ENCODE data around the gene CHRDL2. TPM values are rescaled to one million over a fixed set of nuclear protein-coding genes. Genes with fewer than 3 reads are reported as not detected.

Gene CHRDL2
- total RNA-seq, 2 experiments from 2014 or later = not detected

- H3K36me3 Mint-ChIP-seq = no peaks in the 10 kb centered on the region
- DNase-seq = no peak
- H3K27me3 Mint-ChIP-seq = peaks cover 15% of the 10 kb centered on the region
- H3K4me1 Mint-ChIP-seq = peaks cover 7% of the 10 kb centered on the region
- no peak for ATAC-seq
- H3K27ac Mint-ChIP-seq = no peak overlapping the region
- H3K9me3 Mint-ChIP-seq (ENCODE audit: low read depth) = no peaks in the 10 kb centered on the region
- H3K4me3 Mint-ChIP-seq = no peak overlapping the region
- CTCF ChIA-PET = interaction anchor here (0.6 to 5.3 kb wide), 5 partner anchors 8 to 289 kb away, joined by 3 to 46 read pairs (median 3); no protein-coding TSS in a partner anchor
These were observed 10.8 kb upstream of the CHRDL2 start for GRCh38 chr11:74742070-74742469.

- DNase-seq (peak; percentile 54), ATAC-seq (peak; percentile 81)
- H3K4me3 Mint-ChIP-seq = no peak overlapping the region
- no peak overlapping the region for H3K27ac Mint-ChIP-seq
- no peaks in the 10 kb centered on the region for H3K36me3 Mint-ChIP-seq
- CTCF ChIA-PET = interaction anchor here (0.6 to 5.3 kb wide), 20 partner anchors 8 to 509 kb away, joined by 3 to 46 read pairs (median 4); partner anchors contain the start of gene RNF169
- peaks cover 7% of the 10 kb centered on the region for H3K4me1 Mint-ChIP-seq
- H3K9me3 Mint-ChIP-seq (ENCODE audit: low read depth) = no peaks in the 10 kb centered on the region
- peaks cover 33% of the 10 kb centered on the region for H3K27me3 Mint-ChIP-seq
These were observed 8.5 kb upstream of the CHRDL2 start for GRCh38 chr11:74739546-74740270.

GRCh38 chr11:74736031-74736430 lies 4.8 kb upstream of the CHRDL2 start:
- no peak overlapping the region for H3K4me3 Mint-ChIP-seq
- peaks cover 7% of the 10 kb centered on the region for H3K4me1 Mint-ChIP-seq
- H3K9me3 Mint-ChIP-seq (ENCODE audit: low read depth) = no peaks in the 10 kb centered on the region
- H3K27me3 Mint-ChIP-seq = peaks cover 58% of the 10 kb centered on the region
- CTCF ChIA-PET = interaction anchor here (0.7 to 1.1 kb wide), 2 partner anchors 10 to 34 kb away, joined by 3 to 6 read pairs; no protein-coding TSS in a partner anchor
- no peak overlapping the region for H3K27ac Mint-ChIP-seq
- no peaks in the 10 kb centered on the region for H3K36me3 Mint-ChIP-seq
- no peak for DNase-seq
- ATAC-seq = no peak

GRCh38 chr11:74735365-74735928 lies 4.2 kb upstream of the CHRDL2 start:
- Mint-ChIP-seq H3K9me3 (ENCODE audit: low read depth) (no peaks in the 10 kb centered on the region), H3K4me1 (peaks cover 7% of the 10 kb centered on the region), H3K36me3 (no peaks in the 10 kb centered on the region), H3K4me3 (no peak overlapping the region), H3K27me3 (peaks cover 64% of the 10 kb centered on the region), H3K27ac (no peak overlapping the region)
- ATAC-seq (no peak), DNase-seq (no peak)
- CTCF ChIA-PET = interaction anchor here (0.7 to 1.3 kb wide), 3 partner anchors 9 to 33 kb away, joined by 3 to 6 read pairs (median 3); no protein-coding TSS in a partner anchor

- CTCF ChIA-PET = interaction anchor here (1.0 to 1.3 kb wide), 2 partner anchors 8 to 53 kb away, joined by 3 read pairs; no protein-coding TSS in a partner anchor
- Mint-ChIP-seq H3K4me1 (peaks cover 7% of the 10 kb centered on the region), H3K27ac (no peak overlapping the region), H3K9me3 (ENCODE audit: low read depth) (no peaks in the 10 kb centered on the region), H3K36me3 (no peaks in the 10 kb centered on the region), H3K4me3 (no peak overlapping the region), H3K27me3 (peaks cover 73% of the 10 kb centered on the region)
- no peak for DNase-seq
- ATAC-seq = no peak
These were observed 3.3 kb upstream of the CHRDL2 start for GRCh38 chr11:74734559-74734925.

- DNase-seq = no peak
- H3K27ac Mint-ChIP-seq = no peak overlapping the region
- no peaks in the 10 kb centered on the region for H3K9me3 Mint-ChIP-seq (ENCODE audit: low read depth)
- no peaks in the 10 kb centered on the region for H3K36me3 Mint-ChIP-seq
- H3K4me3 Mint-ChIP-seq = no peak overlapping the region
- H3K4me1 Mint-ChIP-seq = peaks cover 3% of the 10 kb centered on the region
- ATAC-seq = no peak
- CTCF ChIA-PET = no interaction called here
- H3K27me3 Mint-ChIP-seq = peaks cover 69% of the 10 kb centered on the region
These were observed 510 bp downstream of the CHRDL2 start for GRCh38 chr11:74730571-74731260.

GRCh38 chr11:74729397-74729796 lies 1.8 kb downstream of the CHRDL2 start:
- CTCF ChIA-PET = interaction anchor here (1.1 to 6.5 kb wide), 2 partner anchors 9 to 11 kb away, joined by 3 to 46 read pairs; no protein-coding TSS in a partner anchor
- H3K27me3 Mint-ChIP-seq = peaks cover 68% of the 10 kb centered on the region
- H3K36me3 Mint-ChIP-seq = no peaks in the 10 kb centered on the region
- peaks cover 3% of the 10 kb centered on the region for H3K4me1 Mint-ChIP-seq
- DNase-seq (no peak), ATAC-seq (no peak)
- H3K4me3 Mint-ChIP-seq = no peak overlapping the region
- no peak overlapping the region for H3K27ac Mint-ChIP-seq
- no peaks in the 10 kb centered on the region for H3K9me3 Mint-ChIP-seq (ENCODE audit: low read depth)

- CTCF ChIA-PET = interaction anchor here (0.5 to 6.6 kb wide), 13 partner anchors 8 to 471 kb away, joined by 3 to 66 read pairs (median 3); no protein-coding TSS in a partner anchor
- no peaks in the 10 kb centered on the region for H3K9me3 Mint-ChIP-seq (ENCODE audit: low read depth)
- peaks cover 3% of the 10 kb centered on the region for H3K4me1 Mint-ChIP-seq
These were observed 4.6 kb downstream of the CHRDL2 start for GRCh38 chr11:74726547-74727182.

GRCh38 chr11:74725701-74726100 lies 5.5 kb downstream of the CHRDL2 start:
- H3K36me3 Mint-ChIP-seq = no peaks in the 10 kb centered on the region
- peaks cover 3% of the 10 kb centered on the region for H3K4me1 Mint-ChIP-seq
- no peak overlapping the region for H3K4me3 Mint-ChIP-seq
- ATAC-seq = no peak
- CTCF ChIA-PET = interaction anchor here (0.6 to 6.6 kb wide), 8 partner anchors 10 to 306 kb away, joined by 3 to 66 read pairs (median 4); partner anchors contain the start of gene LIPT2
- H3K27ac Mint-ChIP-seq = no peak overlapping the region
- H3K27me3 Mint-ChIP-seq = peaks cover 49% of the 10 kb centered on the region
- no peak for DNase-seq
- H3K9me3 Mint-ChIP-seq (ENCODE audit: low read depth) = no peaks in the 10 kb centered on the region

More at GRCh38 chr11:74726547-74727182, 4.6 kb downstream of the CHRDL2 start:
- Mint-ChIP-seq H3K27ac (no peak overlapping the region), H3K27me3 (peaks cover 55% of the 10 kb centered on the region), H3K4me3 (no peak overlapping the region), H3K36me3 (no peaks in the 10 kb centered on the region)
- peak; percentile 97 for ATAC-seq
- peak; percentile 71 for DNase-seq

GRCh38 chr11:74723511-74723910 lies 7.7 kb downstream of the CHRDL2 start:
- Mint-ChIP-seq H3K4me3 (no peak overlapping the region), H3K9me3 (ENCODE audit: low read depth) (no peaks in the 10 kb centered on the region), H3K4me1 (no peaks in the 10 kb centered on the region), H3K27ac (no peak overlapping the region), H3K27me3 (peaks cover 27% of the 10 kb centered on the region), H3K36me3 (no peaks in the 10 kb centered on the region)
- CTCF ChIA-PET = interaction anchor here (6.5 to 6.6 kb wide), 2 partner anchors 16 to 22 kb away, joined by 46 to 66 read pairs; no protein-coding TSS in a partner anchor
- ATAC-seq (no peak), DNase-seq (no peak)

- H3K4me3 Mint-ChIP-seq = no peak overlapping the region
These were observed 9.8 kb downstream of the CHRDL2 start for GRCh38 chr11:74721479-74721835.

GRCh38 chr11:74720596-74721478 lies 10.4 kb downstream of the CHRDL2 start:
- no peak for ATAC-seq
- H3K9me3 Mint-ChIP-seq (ENCODE audit: low read depth) = no peaks in the 10 kb centered on the region
- H3K27ac Mint-ChIP-seq = no peak overlapping the region
- DNase-seq = no peak
- H3K36me3 Mint-ChIP-seq = no peaks in the 10 kb centered on the region
- CTCF ChIA-PET = interaction anchor here (1.0 to 1.9 kb wide), 3 partner anchors 9 to 19 kb away, joined by 3 to 8 read pairs (median 5); no protein-coding TSS in a partner anchor
- H3K27me3 Mint-ChIP-seq = peaks cover 21% of the 10 kb centered on the region
- H3K4me1 Mint-ChIP-seq = no peaks in the 10 kb centered on the region
- H3K4me3 Mint-ChIP-seq = no peak overlapping the region

More at GRCh38 chr11:74721479-74721835, 9.8 kb downstream of the CHRDL2 start:
- no peaks in the 10 kb centered on the region for H3K36me3 Mint-ChIP-seq
- H3K27ac Mint-ChIP-seq = no peak overlapping the region
- H3K9me3 Mint-ChIP-seq (ENCODE audit: low read depth) = no peaks in the 10 kb centered on the region
- ATAC-seq = no peak
- no peak for DNase-seq
- H3K4me1 Mint-ChIP-seq = no peaks in the 10 kb centered on the region
- CTCF ChIA-PET = interaction anchor here (1.9 kb wide), 1 partner anchor 18 kb away, joined by 5 read pairs; no protein-coding TSS in a partner anchor
- H3K27me3 Mint-ChIP-seq = peaks cover 26% of the 10 kb centered on the region
